Measurements from ENCODE around the gene PRR35.

PRR35 gene

GRCh38 chr16:537415-538335, 22.5 kb upstream of the PRR35 start:
- Histone ChIP-seq H3K27me3 (ENCODE audit: insufficient read depth, low read depth) (no peaks in the 10 kb centered on the region), H3K9ac (no peak overlapping the region), H3K4me3 (IDR thresholded peaks at IDR 0.05; ENCODE audit: insufficient read depth, low read depth, low read length) (no peak overlapping the region), H3K27ac (no peak overlapping the region), H3K4me1 (ENCODE audit: low read depth, poor library complexity, severe bottlenecking) (no peaks in the 10 kb centered on the region), H3K36me3 (ENCODE audit: insufficient read depth) (no peaks in the 10 kb centered on the region), H3K4me2 (no peak overlapping the region), H3K79me2 (ENCODE audit: insufficient read depth, low read depth) (peaks cover 75% of the 10 kb centered on the region), H2AFZ (ENCODE audit: low read depth) (no peak overlapping the region), H4K20me1 (ENCODE audit: insufficient read depth) (no peaks in the 10 kb centered on the region)
- no peak for TF ChIP-seq CTCF (conservative IDR thresholded peaks at IDR 0.05; ENCODE audit: low read depth, low read length)

- Histone ChIP-seq H3K79me2 (ENCODE audit: insufficient read depth, low read depth) (peaks cover 52% of the 10 kb centered on the region; the same call in 1 of the 2 replicates), H3K4me2 (no peak overlapping the region), H3K36me3 (ENCODE audit: insufficient read depth) (no peaks in the 10 kb centered on the region), H3K4me3 (IDR thresholded peaks at IDR 0.05; ENCODE audit: insufficient read depth, low read depth, low read length) (no peak overlapping the region), H3K4me1 (ENCODE audit: low read depth, poor library complexity, severe bottlenecking) (no peaks in the 10 kb centered on the region), H3K27ac (no peak overlapping the region), H3K9ac (no peak overlapping the region), H3K27me3 (ENCODE audit: insufficient read depth, low read depth) (no peaks in the 10 kb centered on the region), H4K20me1 (ENCODE audit: insufficient read depth) (no peaks in the 10 kb centered on the region), H2AFZ (ENCODE audit: low read depth) (no peak overlapping the region)
- no peak for TF ChIP-seq CTCF (conservative IDR thresholded peaks at IDR 0.05; ENCODE audit: low read depth, low read length)
Observed at GRCh38 chr16:539901-540530, 20.2 kb upstream of the PRR35 start.

- H3K27ac ChIP-seq, result no peak overlapping the region
- TF ChIP-seq CTCF (conservative IDR thresholded peaks at IDR 0.05; ENCODE audit: low read depth, low read length), result no peak
- no peak overlapping the region for H3K4me3 ChIP-seq (IDR thresholded peaks at IDR 0.05; ENCODE audit: insufficient read depth, low read depth, low read length)
- no peaks in the 10 kb centered on the region for H3K36me3 ChIP-seq (ENCODE audit: insufficient read depth)
- H3K9ac ChIP-seq, result no peak overlapping the region
- no peaks in the 10 kb centered on the region for H4K20me1 ChIP-seq (ENCODE audit: insufficient read depth)
- no peaks in the 10 kb centered on the region for H3K4me1 ChIP-seq (ENCODE audit: low read depth, poor library complexity, severe bottlenecking)
- H3K79me2 ChIP-seq (ENCODE audit: insufficient read depth, low read depth), result peaks cover 44% of the 10 kb centered on the region; the same call in 1 of the 2 replicates
- no peaks in the 10 kb centered on the region for H3K27me3 ChIP-seq (ENCODE audit: insufficient read depth, low read depth)
- no peak overlapping the region for H3K4me2 ChIP-seq
- H2AFZ ChIP-seq (ENCODE audit: low read depth), result no peak overlapping the region
Observed at GRCh38 chr16:540645-541340, 19.4 kb upstream of the PRR35 start.

- no peaks in the 10 kb centered on the region for H3K36me3 ChIP-seq (ENCODE audit: insufficient read depth)
- H3K79me2 ChIP-seq (ENCODE audit: insufficient read depth, low read depth), result peaks cover 20% of the 10 kb centered on the region; the same call in 1 of the 2 replicates
- H3K4me3 ChIP-seq (IDR thresholded peaks at IDR 0.05; ENCODE audit: insufficient read depth, low read depth, low read length), result no peak overlapping the region
- no peaks in the 10 kb centered on the region for H4K20me1 ChIP-seq (ENCODE audit: insufficient read depth)
- no peaks in the 10 kb centered on the region for H3K27me3 ChIP-seq (ENCODE audit: insufficient read depth, low read depth)
- TF ChIP-seq CTCF (conservative IDR thresholded peaks at IDR 0.05; ENCODE audit: low read depth, low read length), result no peak
- H3K4me2 ChIP-seq, result no peak overlapping the region
- H2AFZ ChIP-seq (ENCODE audit: low read depth), result no peak overlapping the region
- no peak overlapping the region for H3K9ac ChIP-seq
- H3K4me1 ChIP-seq (ENCODE audit: low read depth, poor library complexity, severe bottlenecking), result no peaks in the 10 kb centered on the region
- no peak overlapping the region for H3K27ac ChIP-seq
Observed at GRCh38 chr16:543301-544164, 16.7 kb upstream of the PRR35 start.
